Uterus (tissue), 2 donors: ENCODE data around the gene KCNJ15.

Experiments used
- POLR2A ChIP-seq, 2 donors: fragments of 450-650 bp; IDR thresholded peaks; one replicate each; pipeline ENCODE4 v1.6.1; 2016; ENCODE audit warnings: antibody characterized with exemption in 2 of 2, mild to moderate bottlenecking in 1 of 2, moderate library complexity in 1 of 2
- TF ChIP-seq, protein P1 (sequence below), 4 experiments: fragments of 200-600 bp in 2 of 4; fragments of 450-650 bp in 2 of 4; sonication (generic) in 2 of 4; IDR thresholded peaks; one replicate each; pipeline ENCODE4 v1.5.1; 2016 to 2019; ENCODE audit warnings: antibody characterized with exemption in 4 of 4, mild to moderate bottlenecking in 2 of 4, moderate library complexity in 1 of 4

DNA sequence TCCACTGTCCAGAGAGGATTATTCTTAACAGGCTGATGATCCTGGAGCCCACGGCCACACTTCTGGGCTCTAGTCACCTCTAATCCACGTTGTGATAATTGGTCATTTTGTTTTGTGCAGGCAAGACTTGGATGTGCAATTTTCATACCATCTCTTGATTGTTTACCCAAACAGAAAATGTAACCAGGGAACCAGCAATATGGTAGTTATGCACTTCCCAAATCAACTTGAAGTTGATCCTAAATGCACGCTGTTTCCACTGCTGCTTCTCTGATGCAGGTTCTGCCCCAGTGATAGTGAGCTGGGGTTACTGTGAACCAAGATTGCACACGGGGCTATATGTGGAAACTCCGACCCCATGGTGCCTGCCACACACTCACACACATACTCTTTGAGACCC is 14.7 kb upstream of the KCNJ15 start:
- TF ChIP-seq, protein P1, sequence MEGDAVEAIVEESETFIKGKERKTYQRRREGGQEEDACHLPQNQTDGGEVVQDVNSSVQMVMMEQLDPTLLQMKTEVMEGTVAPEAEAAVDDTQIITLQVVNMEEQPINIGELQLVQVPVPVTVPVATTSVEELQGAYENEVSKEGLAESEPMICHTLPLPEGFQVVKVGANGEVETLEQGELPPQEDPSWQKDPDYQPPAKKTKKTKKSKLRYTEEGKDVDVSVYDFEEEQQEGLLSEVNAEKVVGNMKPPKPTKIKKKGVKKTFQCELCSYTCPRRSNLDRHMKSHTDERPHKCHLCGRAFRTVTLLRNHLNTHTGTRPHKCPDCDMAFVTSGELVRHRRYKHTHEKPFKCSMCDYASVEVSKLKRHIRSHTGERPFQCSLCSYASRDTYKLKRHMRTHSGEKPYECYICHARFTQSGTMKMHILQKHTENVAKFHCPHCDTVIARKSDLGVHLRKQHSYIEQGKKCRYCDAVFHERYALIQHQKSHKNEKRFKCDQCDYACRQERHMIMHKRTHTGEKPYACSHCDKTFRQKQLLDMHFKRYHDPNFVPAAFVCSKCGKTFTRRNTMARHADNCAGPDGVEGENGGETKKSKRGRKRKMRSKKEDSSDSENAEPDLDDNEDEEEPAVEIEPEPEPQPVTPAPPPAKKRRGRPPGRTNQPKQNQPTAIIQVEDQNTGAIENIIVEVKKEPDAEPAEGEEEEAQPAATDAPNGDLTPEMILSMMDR (IDR thresholded peaks at IDR 0.05): no peak
- no peak for TF ChIP-seq POLR2A (IDR thresholded peaks at IDR 0.05)
